Activated T-cell treated with anti-CD3 and anti-CD28 coated beads, Interleukin-2, amount 50 U/mL, for 72 hours (primary cell): ENCODE results near the gene IKZF5. TPM values are rescaled to one million over a fixed set of nuclear protein-coding genes. Genes with fewer than 3 reads are reported as not detected.
A peak's percentile ranks its signal among the peaks of the same experiment; 100 is the strongest.

Experiments
- ATAC-seq, 2 donors: fragments of 150-1000 bp; cut with Tn5 transposase; replicated peaks in 1 of 2; 2 replicates each; pipeline ENCODE4 v1.10.0; 2021; ENCODE audit warnings: moderate library complexity in 2 of 2, mild to moderate bottlenecking in 1 of 2
- DNase-seq, 2 donors: peaks; one replicate each; pipeline ENCODE4 v3.0.0; 2021 to 2022; ENCODE audit warnings: mixed read lengths in 1 of 2
- H3K27ac Mint-ChIP-seq: one replicate; pipeline ENCODE4 v1.8.0; 2022; ENCODE audit warnings: mild to moderate bottlenecking, moderate library complexity, mixed read lengths
- H3K27me3 Mint-ChIP-seq: one replicate; pipeline ENCODE4 v1.8.0; 2022; ENCODE audit warnings: low read depth, mixed read lengths
- H3K36me3 Mint-ChIP-seq, 2 donors: one replicate each; pipeline ENCODE4 v1.8.0; 2022; ENCODE audit warnings: mixed read lengths in 2 of 2, mild to moderate bottlenecking in 1 of 2; ENCODE audit not compliant: insufficient read depth in 2 of 2
- H3K4me1 Mint-ChIP-seq: one replicate; pipeline ENCODE4 v1.8.0; 2022; ENCODE audit warnings: low read depth, mixed read lengths
- H3K4me3 Mint-ChIP-seq, 2 donors: one replicate each; pipeline ENCODE4 v1.8.0; 2022; ENCODE audit warnings: mild to moderate bottlenecking in 2 of 2, mixed read lengths in 2 of 2, moderate library complexity in 2 of 2
- H3K9me3 Mint-ChIP-seq, 2 donors: one replicate each; pipeline ENCODE4 v1.8.0; 2022; ENCODE audit warnings: mixed read lengths in 2 of 2
- total RNA-seq, 2 donors: library from RNA; stranded (reverse); gene quantifications; one replicate each; pipeline ENCODE4 v1.2.3, GENCODE V29; 2022

IKZF5 gene
- total RNA-seq, result 10 to 100 TPM; 13.2 to 15.2 TPM

GRCh38 chr10:123008355-123009104, at the start of gene IKZF5, which contains the start of gene ACADSB:
Gene IKZF5 (minus strand): TSS chr10:123008795. CDS start chr10:122998625, 10,170 bp downstream.
Gene ACADSB (plus strand): TSS chr10:123009006. CDS start chr10:123009030, 24 bp downstream.
- Mint-ChIP-seq H3K27ac (peak within 1 kb of the TSS; percentile 99), H3K36me3 (peaks cover 6 to 11% of the 10 kb centered on the region in 2 donors), H3K4me3 (peak within 1 kb of the TSS; percentile 95 to 98), H3K4me1 (peaks cover 50% of the 10 kb centered on the region), H3K27me3 (no peaks in the 10 kb centered on the region), H3K9me3 (no peaks in the 10 kb centered on the region)
- DNase-seq, result peak; percentile 94 to 97
- peak; percentile 91 to 94 for ATAC-seq

GRCh38 chr10:123057968-123058367, 49.4 kb upstream of the IKZF5 start:
- H3K27ac Mint-ChIP-seq, result no peak overlapping the region
- no peaks in the 10 kb centered on the region for H3K27me3 Mint-ChIP-seq
- no peak overlapping the region for H3K4me3 Mint-ChIP-seq
- H3K9me3 Mint-ChIP-seq, result peaks cover 0 to 2% of the 10 kb centered on the region in 2 donors
- DNase-seq (no peak), ATAC-seq (no peak)
- peaks cover 0 to 3% of the 10 kb centered on the region in 2 donors for H3K36me3 Mint-ChIP-seq
- H3K4me1 Mint-ChIP-seq, result no peaks in the 10 kb centered on the region

GRCh38 chr10:123045961-123046731, 37.6 kb upstream of the IKZF5 start:
- no peak overlapping the region for H3K4me3 Mint-ChIP-seq
- H3K4me1 Mint-ChIP-seq, result no peaks in the 10 kb centered on the region
- no peak for DNase-seq
- H3K36me3 Mint-ChIP-seq, result peaks cover 2 to 5% of the 10 kb centered on the region in 2 donors
- ATAC-seq, result peak in 1 of 2 donors; percentile 64
- H3K27me3 Mint-ChIP-seq, result no peaks in the 10 kb centered on the region
- H3K9me3 Mint-ChIP-seq, result no peaks in the 10 kb centered on the region
- no peak overlapping the region for H3K27ac Mint-ChIP-seq

- Mint-ChIP-seq H3K4me1 (no peaks in the 10 kb centered on the region), H3K36me3 (peaks cover 2 to 3% of the 10 kb centered on the region in 2 donors), H3K4me3 (no peak overlapping the region), H3K9me3 (no peaks in the 10 kb centered on the region), H3K27ac (no peak overlapping the region), H3K27me3 (no peaks in the 10 kb centered on the region)
- ATAC-seq (no peak), DNase-seq (no peak)
These were observed 35.8 kb upstream of the IKZF5 start for GRCh38 chr10:123044391-123044790.

- Mint-ChIP-seq H3K36me3 (peaks cover 2 to 3% of the 10 kb centered on the region in 2 donors), H3K27ac (no peak overlapping the region), H3K9me3 (no peaks in the 10 kb centered on the region), H3K4me1 (peaks cover 6% of the 10 kb centered on the region), H3K4me3 (no peak overlapping the region), H3K27me3 (no peaks in the 10 kb centered on the region)
- DNase-seq (peak; percentile 34), ATAC-seq (peak; percentile 54 to 65)
These were observed 34.9 kb upstream of the IKZF5 start for GRCh38 chr10:123043409-123043925.

- DNase-seq (no peak), ATAC-seq (no peak)
- H3K27me3 Mint-ChIP-seq, result no peaks in the 10 kb centered on the region
- H3K9me3 Mint-ChIP-seq, result no peaks in the 10 kb centered on the region
- no peak overlapping the region for H3K27ac Mint-ChIP-seq
- H3K4me3 Mint-ChIP-seq, result no peak overlapping the region
- H3K4me1 Mint-ChIP-seq, result peaks cover 6% of the 10 kb centered on the region
- H3K36me3 Mint-ChIP-seq, result peaks cover 0 to 3% of the 10 kb centered on the region in 2 donors
These were observed 34.3 kb upstream of the IKZF5 start for GRCh38 chr10:123042708-123043408.

GRCh38 chr10:123039632-123039930, 31.0 kb upstream of the IKZF5 start:
- Mint-ChIP-seq H3K9me3 (no peaks in the 10 kb centered on the region), H3K4me3 (no peak overlapping the region), H3K4me1 (peaks cover 6% of the 10 kb centered on the region), H3K27me3 (no peaks in the 10 kb centered on the region), H3K36me3 (peaks cover 2 to 5% of the 10 kb centered on the region in 2 donors), H3K27ac (no peak overlapping the region)
- DNase-seq (no peak), ATAC-seq (no peak)

- H3K27ac Mint-ChIP-seq, result no peak overlapping the region
- no peaks in the 10 kb centered on the region for H3K27me3 Mint-ChIP-seq
- peaks cover 6% of the 10 kb centered on the region for H3K4me1 Mint-ChIP-seq
- DNase-seq (no peak), ATAC-seq (no peak)
- no peaks in the 10 kb centered on the region for H3K9me3 Mint-ChIP-seq
- peaks cover 2 to 5% of the 10 kb centered on the region in 2 donors for H3K36me3 Mint-ChIP-seq
- no peak overlapping the region for H3K4me3 Mint-ChIP-seq
These were observed 30.4 kb upstream of the IKZF5 start for GRCh38 chr10:123038782-123039631.

GRCh38 chr10:123035467-123036086, 27.0 kb upstream of the IKZF5 start:
- no peak for DNase-seq
- Mint-ChIP-seq H3K4me1 (peaks cover 6% of the 10 kb centered on the region), H3K4me3 (no peak overlapping the region), H3K9me3 (no peaks in the 10 kb centered on the region), H3K27me3 (no peaks in the 10 kb centered on the region), H3K36me3 (peaks cover 2 to 5% of the 10 kb centered on the region in 2 donors), H3K27ac (no peak overlapping the region)
- no peak for ATAC-seq

GRCh38 chr10:123034332-123034731, 25.7 kb upstream of the IKZF5 start:
- Mint-ChIP-seq H3K27me3 (no peaks in the 10 kb centered on the region), H3K9me3 (no peaks in the 10 kb centered on the region), H3K36me3 (peaks cover 2 to 5% of the 10 kb centered on the region in 2 donors), H3K4me1 (peaks cover 6% of the 10 kb centered on the region), H3K4me3 (no peak overlapping the region), H3K27ac (no peak overlapping the region)
- ATAC-seq (no peak), DNase-seq (no peak)

GRCh38 chr10:123031124-123031523, 22.5 kb upstream of the IKZF5 start:
- H3K36me3 Mint-ChIP-seq, result peaks cover 2 to 3% of the 10 kb centered on the region in 2 donors
- no peaks in the 10 kb centered on the region for H3K4me1 Mint-ChIP-seq
- no peaks in the 10 kb centered on the region for H3K9me3 Mint-ChIP-seq
- no peaks in the 10 kb centered on the region for H3K27me3 Mint-ChIP-seq
- DNase-seq (no peak), ATAC-seq (no peak)
- H3K27ac Mint-ChIP-seq, result no peak overlapping the region
- H3K4me3 Mint-ChIP-seq, result no peak overlapping the region

GRCh38 chr10:123027861-123028260, 19.3 kb upstream of the IKZF5 start:
- Mint-ChIP-seq H3K9me3 (no peaks in the 10 kb centered on the region), H3K27ac (no peak overlapping the region), H3K4me3 (no peak overlapping the region), H3K4me1 (no peaks in the 10 kb centered on the region), H3K36me3 (peaks cover 0 to 1% of the 10 kb centered on the region in 2 donors), H3K27me3 (no peaks in the 10 kb centered on the region)
- DNase-seq (no peak), ATAC-seq (no peak)
